ENCODE data around the gene MYH13.

Gene MYH13

DNA sequence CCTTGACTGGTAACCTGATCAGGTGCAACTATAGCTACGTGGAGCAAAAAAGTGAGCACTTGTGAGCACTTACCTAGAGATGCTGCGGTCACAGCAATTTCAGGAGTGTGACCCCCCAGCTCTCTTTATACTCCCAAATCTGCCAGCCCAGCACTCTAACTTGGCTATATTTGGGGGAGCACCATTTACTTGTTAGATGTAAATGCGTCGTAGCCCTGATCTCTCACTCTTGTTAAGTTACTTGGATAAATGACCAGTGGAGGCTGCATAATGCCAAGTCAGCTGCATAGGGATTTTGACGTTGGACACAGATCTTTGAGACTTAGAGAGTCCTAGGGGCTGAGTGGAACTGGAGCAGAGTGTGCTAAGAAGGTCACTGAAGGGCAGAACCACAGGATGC is at the start of gene MYH13:
Gene MYH13 (minus strand): TSS at position 101 of the 400 bp plus-strand sequence. CDS start 8,476 bp downstream, outside the sequence.
- no peak for DNase-seq

DNA sequence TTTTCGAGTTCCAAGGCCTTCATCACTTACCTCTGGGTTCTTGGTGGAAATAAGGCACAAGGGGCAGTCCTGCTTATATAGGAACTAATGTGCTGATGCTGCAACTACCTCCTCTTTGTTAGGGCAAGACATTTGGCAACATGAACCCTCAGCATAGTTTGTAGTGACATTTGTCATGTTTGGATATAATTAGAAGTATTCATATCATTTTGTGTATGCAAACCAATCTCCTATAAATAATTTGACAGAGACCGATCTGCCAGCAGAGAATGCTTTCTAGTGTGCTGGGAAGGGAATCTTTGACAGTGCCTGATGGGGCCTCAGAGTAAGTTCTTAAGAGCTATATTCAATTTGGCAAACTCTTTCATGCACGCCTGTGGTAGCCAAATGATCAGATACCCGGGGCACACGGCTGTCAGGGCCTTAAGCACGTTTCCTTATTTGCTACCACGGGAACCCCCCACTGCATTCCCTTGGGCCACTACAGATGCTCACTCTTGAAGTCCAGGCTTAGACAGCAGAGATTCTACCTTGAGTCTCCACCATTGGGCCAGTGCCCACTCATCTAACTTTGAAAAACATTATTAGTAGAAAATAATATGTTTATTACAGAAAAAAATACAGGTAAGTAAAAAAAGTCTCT is 49.2 kb upstream of the MYH13 start, which contains the start of gene MYH8:
Gene MYH8 (minus strand): TSS at position 51 of the 643 bp plus-strand sequence. CDS start 1,723 bp downstream, outside the sequence.
- DNase-seq: no peak

DNA sequence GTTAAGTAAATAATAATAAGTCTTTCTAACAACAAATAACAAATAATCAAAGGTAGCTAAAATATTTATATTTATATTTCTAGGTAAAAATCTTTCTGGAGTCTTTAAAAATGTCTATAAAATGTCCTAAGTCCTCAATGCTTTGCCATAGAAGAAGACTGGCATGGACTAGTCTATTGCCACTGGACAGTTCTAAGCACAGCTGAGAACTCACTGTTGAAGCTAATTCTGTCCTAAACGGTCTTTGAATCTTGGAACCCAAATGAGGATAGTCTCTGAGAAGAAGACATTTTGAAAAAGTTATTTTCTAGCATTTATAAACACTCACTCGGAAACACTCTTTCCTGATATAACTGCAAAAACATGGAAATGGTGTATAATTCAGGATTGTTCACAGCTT is 48.4 kb upstream of the MYH13 start:
- DNase-seq: no peak

DNA sequence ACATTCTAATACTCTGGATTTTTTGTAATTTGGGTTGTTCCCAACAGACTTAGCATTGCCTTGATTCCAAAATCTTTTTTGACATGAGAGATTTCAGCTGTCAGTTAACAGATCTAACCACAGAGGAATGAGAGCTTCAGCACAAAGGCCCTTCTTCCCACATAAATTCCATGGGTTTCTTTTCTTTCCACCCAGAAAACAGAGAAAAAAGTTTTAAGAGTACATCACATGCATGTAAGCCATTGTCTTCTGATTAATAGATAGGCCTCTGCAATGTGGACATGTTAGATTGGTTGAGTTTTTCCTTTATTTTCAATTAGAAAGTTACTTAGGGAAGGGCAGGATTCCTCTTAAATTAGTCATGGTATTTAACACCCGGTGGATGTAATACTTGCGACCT is 48.0 kb upstream of the MYH13 start:
- DNase-seq: no peak

DNA sequence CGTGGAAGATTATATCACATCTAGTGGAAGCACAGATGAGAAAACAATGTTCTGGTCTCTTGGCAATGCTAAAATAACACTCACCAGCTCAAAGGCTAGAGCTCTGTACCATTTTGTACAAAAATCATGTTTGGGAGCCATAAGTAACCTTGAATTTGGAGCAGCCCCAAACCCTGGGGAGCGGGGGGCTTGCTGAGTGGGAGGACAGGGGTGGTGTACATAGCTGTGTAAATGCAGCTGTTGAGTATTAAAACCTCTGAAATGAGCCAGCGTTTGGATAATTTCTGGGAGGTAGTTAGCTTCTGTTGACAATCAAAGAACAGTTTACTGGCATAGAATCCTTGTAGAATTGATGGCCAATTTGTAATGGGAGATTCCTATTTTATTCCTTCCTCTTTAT is 44.6 kb upstream of the MYH13 start:
- DNase-seq: no peak

DNA sequence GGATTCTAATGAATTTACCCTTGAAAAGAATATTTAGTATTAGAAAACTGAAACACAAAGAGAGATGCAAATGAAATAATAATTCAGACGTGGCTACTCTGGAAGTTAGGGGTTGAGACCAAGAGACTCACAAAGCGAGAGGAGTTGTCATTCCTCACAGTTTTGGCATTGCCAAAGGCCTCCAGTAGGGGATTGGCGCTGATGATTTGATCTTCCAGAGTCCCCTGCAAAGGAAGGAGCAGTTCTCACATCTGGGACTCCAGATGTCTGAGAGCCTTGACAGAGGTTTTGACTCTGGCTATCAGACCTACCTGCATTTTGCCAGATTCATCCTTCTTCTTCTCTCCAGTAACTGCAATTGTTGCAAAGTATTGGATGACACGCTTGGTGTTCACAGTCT is 42.4 kb upstream of the MYH13 start:
- no peak for DNase-seq

DNA sequence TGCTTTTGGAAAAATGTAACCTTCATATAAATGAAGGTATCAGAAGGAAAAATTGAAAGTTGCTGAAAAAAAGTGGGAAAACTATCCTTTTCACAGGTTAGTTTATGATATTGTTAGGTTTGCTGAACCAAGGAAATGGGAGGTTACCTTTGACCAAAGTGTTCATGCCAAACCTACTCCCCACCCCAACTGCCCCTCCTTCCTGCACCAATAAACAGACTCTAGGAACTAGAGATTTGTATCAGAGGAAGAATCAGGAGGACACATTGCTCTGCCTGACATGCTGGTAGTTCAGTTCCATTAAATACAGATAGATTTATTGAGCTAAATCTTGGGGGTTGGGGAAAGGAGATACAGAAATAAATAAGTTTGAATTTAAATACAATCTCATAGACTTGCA is 30.8 kb upstream of the MYH13 start:
- DNase-seq: no peak

DNA sequence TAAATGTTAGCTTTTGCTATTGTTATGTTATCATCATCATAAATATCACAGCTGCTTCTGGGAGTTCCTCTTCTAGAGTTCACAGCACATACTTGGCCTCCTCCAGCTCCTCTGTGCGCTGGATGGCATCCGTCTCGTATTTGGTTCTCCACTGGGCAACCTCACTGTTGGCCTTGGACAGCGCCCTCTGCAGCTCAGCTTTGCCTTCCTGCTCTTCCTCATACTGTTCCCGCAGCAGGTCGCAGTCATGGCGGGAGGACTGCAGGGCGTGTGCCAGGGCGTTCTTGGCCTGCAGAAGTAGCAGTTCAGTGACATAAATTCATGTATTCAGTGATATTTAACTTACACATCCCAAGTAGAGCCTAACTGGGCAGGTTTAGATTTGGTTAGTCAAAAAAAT is 25.5 kb upstream of the MYH13 start:
- no peak for DNase-seq

DNA sequence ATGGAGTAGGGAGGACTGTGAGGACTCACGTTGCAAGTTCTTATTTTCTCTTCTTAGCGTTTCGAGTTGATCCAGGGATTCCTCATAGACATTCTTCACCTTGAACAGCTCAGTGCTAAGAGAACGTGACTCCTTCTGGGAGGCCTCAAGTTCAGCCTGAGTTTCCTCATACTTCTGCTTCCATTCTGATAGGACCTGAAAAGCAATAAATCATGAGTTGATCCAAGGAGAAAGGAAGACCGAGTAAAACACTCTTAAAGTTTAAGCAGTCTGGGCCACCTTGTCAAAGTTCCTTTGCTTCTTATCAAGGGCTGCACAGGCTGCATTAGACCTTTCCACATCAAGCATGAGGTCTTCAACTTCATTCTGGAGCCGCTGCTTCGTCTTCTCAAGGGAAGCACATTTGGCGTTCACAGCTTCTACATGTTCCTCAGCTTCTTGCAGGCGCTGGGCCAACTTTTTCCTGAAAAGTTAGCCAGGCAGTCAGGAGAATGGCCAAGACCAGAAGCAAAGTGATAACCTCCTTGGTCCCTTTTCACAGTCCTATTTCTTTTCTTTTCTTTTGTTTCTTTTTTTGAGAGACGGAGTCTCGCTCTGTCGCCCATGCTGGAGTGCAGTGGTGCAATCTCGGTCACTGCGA is 23.8 kb upstream of the MYH13 start:
- no peak for DNase-seq

DNA sequence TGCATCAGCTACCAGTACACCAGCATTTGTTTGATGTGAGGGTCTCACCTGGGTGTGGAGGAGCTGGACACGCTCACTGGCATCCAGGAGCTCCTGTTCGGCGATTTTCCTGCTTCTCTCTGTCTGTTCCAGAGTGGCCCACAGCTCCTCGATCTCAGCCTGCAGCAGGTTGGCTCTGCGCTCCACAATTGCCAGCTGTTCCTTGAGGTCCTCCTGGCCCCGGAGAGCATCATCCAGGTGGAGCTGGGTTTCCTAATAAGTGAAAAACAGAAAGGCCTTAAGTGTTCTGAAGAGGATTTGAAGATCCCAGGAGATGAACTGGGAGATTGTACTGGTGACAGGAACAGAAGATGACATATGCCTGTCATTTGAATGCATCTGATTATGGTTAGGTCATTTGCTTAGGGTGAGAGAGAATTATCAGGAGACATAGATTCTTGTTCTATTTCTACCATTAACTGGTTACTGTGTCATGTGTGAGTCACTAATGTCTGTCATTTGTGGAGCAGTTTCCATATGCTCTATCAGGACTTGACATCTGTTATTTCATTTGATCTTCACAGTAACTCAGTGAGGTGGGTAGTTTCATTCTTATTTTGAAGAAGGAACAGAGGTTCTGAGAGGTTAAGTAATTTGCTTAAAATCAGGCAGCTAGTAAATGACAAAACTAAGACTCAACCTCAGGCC is 21.5 kb upstream of the MYH13 start:
- DNase-seq: no peak

DNA sequence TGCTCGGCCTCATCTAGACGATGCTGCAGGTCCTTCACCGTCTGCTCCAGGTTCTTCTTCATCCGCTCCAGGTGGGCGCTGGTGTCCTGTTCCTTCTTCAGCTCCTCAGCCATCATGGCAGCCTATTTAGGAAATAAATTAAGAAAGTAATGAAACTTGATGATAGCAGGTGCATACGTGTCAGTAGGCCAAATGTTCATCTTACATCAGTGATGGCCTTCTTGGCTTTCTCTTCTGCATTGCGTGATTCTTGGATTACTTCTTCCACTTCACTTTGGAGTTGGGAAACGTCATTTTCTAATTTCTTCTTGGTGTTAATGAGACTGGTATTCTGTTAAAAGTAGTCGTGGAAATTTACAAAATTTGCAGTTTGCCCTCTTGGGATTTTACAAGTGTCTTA is 20.1 kb upstream of the MYH13 start:
- no peak for DNase-seq

DNA sequence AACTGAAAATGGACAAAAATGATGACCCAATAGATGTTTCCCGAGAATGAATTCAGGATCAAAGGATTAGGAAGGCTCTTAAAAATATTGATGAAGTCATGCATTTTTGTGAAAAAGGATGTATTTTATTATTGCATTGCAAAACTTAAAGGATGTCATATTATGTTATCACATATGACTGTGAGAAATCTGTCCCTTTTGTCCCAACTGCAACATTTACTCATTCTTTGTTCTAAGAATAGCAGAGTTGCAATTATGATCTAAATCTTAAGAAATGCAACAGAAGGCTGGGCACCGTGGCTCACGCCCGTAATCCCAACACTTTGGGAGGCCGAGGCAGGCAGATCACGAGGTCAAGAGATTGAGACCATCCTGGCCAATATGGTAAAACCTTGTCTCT is 13.1 kb upstream of the MYH13 start:
- DNase-seq: no peak

DNA sequence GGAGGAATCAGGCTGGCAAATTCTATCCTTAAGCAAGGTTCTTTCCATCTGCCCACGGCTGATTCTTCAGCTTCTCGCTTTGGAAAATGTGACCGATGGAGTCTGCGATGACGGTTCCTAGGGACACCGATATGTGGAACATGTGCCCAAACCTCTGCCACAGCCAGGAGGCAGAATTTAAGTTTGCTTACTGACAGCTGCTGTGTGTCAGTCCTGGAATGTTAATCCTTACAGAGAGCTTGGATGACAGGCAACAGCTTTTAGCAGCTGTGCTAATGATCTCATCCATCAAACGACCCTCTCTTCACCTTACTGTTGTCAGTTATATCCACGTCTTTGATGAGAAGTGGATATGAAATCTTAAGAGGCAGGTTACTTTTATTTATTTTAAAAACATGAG is 11.4 kb upstream of the MYH13 start:
- DNase-seq: no peak

DNA sequence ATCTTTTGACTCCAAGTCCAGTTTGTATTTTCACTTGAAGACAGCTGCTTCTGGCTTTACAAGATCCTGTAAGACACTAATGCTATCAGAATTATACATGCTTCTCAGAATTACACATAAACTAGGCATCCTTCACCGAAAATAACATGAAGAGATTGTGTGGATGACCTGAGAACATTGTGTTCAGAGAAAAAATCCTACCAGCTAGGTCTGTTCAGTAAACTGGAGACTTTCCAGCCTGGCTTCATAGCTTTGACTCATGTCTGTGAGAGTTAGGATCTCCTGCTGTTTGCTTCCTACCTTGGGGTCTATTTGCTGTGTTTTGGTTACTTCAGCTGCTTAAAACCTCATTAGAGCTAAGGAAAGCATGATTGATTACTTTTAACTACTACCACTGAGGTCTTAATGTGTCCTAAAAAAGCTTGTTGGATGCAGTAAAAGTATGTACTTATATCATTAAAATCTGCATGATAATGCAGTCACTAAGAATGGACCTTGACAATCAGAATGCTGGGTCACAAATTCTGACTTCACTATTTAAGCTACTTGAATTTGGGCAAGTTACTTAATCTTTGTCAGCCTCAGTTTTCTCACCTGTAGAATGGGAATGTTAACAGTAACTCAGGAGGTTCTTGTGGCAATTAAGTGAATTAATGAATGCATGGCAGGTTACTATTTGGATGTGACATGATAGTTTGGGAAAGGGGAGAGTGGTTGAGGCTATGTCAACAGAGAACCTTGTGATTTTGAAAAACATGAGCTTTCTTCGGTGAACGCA is 8.0 kb upstream of the MYH13 start:
- DNase-seq: no peak

DNA sequence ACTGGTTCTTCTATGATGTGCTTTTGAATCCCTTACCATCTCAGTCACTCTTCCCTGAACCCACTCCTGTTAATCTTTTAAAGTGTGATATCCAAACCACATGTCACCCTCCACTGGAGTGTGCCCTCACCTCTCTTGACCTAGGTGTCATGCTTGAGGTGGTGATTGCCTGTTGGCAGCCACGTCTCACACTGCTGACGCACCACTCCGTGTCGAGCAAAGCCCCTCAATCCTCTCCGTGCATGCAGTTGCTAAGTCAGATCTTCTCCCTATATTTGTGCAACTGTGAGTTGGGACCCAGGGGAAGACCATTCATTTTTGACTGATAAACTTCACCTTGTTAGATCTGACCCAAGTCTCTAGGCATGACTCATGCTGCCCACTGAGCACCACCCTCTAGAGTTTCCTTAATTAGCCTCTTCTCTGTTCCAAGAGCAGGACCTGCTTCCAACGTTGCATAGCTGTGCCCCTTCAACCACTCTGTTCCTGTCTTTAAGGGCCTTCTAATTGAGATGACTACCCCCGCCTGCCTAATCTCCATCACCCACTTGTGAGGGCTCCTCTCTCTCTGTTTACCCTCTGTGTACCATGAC is 2.7 kb downstream of the MYH13 start:
- no peak for DNase-seq

DNA sequence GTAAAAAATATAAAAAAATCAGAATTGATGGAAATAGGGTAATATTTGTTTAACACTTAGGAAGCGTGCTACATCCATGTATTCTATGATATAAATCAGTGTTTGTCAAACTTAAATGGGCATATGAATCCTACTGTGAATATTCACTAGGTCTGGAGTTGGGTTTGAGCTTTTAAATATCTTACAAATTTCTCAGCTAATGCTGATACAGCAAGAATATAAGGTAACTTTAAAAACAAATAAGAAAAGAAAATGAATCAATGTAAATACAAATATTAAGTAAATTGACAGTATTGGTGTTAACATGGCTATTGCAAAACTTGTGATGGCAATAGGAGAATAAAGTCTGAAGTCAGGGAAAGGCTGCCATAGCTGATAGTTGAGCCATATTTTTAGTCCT is 3.6 kb downstream of the MYH13 start:
- DNase-seq: no peak

DNA sequence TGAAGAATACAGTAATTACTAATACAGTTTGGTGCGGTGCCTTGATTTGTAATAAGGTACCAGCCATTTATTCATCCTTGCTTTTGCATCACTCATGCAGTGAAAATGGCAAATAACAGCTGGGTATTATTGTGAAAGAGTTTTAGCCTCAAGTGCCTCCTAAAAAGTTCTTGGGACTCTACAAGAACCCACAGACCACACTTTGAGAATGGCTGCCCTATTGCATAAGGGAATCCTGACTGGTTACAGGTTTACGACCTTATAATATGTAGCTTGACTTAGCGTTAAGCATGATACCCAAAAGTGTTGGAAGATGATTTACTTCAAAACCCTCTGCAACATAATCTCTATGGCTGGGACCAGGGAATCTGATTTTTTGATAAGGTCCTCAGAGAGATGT is 4.2 kb downstream of the MYH13 start:
- no peak for DNase-seq

DNA sequence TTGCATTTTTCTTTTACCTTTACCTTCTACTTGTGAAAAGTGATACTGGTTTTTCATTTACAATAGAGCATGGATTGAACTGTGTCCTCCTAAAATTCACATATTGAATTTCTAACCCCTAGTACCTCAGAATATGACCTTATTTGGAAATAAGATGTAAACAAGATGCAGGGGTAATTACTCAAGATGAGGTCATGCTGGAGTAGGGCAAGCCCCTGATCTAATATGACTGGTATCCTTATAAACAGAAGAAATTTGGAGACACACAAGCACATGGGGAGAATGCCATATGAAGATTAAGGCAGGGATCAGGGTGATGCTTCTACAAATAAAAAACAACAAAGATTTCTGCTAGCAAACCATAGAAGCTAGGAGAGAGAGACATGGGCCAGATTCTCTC is 12.2 kb downstream of the MYH13 start:
- DNase-seq: no peak

DNA sequence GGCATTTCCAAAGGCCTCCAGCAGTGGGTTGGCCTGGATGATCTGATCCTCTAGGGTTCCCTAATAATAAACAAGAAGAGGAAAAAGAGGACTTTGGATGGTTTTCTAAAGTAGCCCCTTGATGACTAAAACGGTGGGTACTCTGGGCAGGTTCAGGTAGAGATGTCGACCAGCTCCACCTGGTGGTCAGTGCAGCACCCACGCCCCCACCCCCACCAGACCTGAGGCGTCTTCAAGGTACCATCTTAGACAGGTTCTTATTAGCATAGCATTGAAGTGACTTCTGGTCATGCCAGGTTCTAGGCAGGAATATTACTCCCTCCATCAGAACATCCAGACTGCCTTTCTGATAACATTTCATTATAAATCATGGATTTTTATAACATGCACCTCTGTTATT is 15.0 kb downstream of the MYH13 start:
- peak; percentile 8 for DNase-seq

DNA sequence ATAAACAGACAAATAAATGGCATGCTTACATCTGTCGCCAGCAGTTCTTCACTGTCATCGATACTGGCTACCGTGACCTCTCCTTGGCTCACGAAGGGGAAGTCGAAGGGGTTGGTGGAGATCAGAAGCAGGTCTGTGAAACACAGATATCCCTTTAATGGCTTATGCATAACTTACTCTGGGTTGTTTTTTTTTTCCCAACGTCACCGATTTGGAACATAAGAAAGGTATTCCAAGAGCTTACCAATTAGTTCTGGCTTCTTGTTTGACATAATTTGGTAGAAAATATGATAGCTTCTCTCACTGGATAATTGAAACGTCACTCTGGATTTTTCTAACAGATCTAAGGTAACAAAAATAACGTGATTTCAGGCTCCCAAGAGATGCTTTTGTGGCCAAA is 18.2 kb downstream of the MYH13 start:
- no peak for DNase-seq

DNA sequence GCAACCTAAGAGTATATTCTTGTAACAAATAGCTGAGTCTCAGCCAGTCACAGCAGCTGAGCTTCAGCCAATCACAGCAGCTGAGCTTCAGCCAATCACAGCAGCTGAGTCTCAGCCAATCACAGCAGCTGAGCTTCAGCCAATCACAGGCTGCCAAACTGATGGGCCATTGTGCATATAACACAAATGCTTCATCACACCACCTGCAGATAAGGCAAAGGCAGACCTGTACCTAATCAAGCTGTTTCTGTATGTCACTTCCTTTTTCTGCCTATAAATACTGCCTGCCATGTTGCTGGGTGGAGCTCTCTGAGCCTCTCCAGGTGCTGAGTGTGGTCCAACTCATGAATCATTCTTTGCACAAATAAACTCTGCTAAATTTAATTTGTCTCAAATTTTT is 19.9 kb downstream of the MYH13 start:
- DNase-seq: no peak

DNA sequence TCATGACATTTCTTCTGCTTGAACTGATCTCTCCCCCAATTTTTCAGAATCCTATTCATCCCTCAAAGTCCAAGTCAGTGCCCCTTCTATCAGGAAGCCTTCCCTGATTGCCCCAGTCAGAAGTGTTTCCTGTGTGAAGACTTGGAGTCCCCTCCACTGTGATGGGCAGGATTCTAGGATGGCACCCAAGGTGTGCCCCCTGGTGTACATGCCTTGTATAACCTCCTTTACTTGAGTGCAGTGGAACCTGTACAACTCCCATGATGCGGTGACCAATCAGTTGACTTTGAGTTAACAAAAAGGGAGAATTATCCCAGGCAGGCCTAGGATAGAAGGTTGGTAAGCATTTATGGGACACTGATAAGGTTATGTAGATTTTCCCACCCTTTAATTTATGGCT is 23.4 kb downstream of the MYH13 start:
- DNase-seq: no peak

DNA sequence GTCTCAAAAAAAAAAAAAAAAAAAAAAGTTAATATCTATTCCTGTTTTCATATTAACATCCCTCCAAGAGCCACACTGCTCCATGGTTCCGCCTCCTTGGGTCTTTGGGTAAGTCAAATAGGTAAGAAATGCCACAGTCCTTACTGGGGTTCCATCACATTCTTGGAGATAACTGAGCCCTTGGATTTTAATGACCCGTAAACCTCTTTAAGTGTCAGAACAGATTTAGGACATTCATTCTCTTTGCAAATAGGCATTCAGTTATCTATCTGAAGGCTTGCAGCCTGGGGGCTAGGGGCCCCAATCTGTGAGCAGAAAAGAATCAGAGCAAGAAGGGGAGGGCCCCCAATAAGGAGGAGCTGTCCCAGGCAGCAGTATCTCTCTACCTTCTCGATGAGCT is 28.0 kb downstream of the MYH13 start:
- no peak for DNase-seq

Data from CD4-positive, alpha-beta T cell treated with Interleukin-12 subunit alpha and Interleukin-12 subunit beta, for 1 hour (primary cell).